T-helper 2 cell (primary cell): ENCODE results near the gene FAM237B.

Source experiments
- DNase-seq, 5 experiments: peaks; one replicate each; pipeline versions ENCODE4 v3.0.0 to v3.0.0-alpha.2; 2012 to 2022

Gene FAM237B

GRCh38 chr7:90290244-90291113, 30.6 kb downstream of the FAM237B start:
- no peak for DNase-seq

GRCh38 chr7:90288154-90288553, 33.0 kb downstream of the FAM237B start:
- DNase-seq: no peak

GRCh38 chr7:90276033-90276728, 44.9 kb downstream of the FAM237B start:
- DNase-seq: no peak

GRCh38 chr7:90274161-90274560, 46.9 kb downstream of the FAM237B start:
- DNase-seq: no peak

- DNase-seq: no peak
Observed at GRCh38 chr7:90272242-90272641, 48.9 kb downstream of the FAM237B start.

GRCh38 chr7:90271753-90272152, 49.4 kb downstream of the FAM237B start:
- no peak for DNase-seq

- no peak for DNase-seq
Observed at GRCh38 chr7:90270431-90271178, 50.5 kb downstream of the FAM237B start.

GRCh38 chr7:90269163-90269562, 51.9 kb downstream of the FAM237B start:
- no peak for DNase-seq

GRCh38 chr7:90267263-90267858, 53.7 kb downstream of the FAM237B start:
- DNase-seq: no peak

GRCh38 chr7:90266808-90267207, 54.3 kb downstream of the FAM237B start:
- DNase-seq: no peak
